GM12872 (cell line): ENCODE results near the gene MGLL.

ENCODE experiments used
- TF ChIP-seq, protein P1 (sequence below): IDR thresholded peaks from 3 replicates; pipeline ENCODE4 v1.5.1; 2011; ENCODE audit warnings: low read depth, mild to moderate bottlenecking, low read length, moderate library complexity; ENCODE audit not compliant: insufficient read depth

Gene MGLL

DNA sequence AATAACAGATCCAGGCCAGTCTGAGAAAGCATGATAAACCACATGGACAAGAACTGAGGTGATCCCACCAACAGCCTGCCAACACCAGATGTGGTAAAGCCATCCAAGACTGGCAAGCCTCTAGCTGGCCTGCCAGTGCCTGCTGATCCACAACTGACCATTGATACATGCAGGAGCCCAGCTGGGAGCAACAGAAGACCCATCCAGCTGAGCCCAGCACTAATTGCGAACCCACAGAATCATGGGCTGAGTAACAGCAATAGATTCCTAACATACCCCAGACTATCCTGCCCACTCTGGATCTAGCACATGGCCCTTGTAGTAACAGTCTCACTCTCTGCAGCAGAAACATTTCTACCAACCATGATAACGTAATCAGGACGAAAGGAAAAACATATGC, 10.6 kb downstream of the MGLL start:
- TF ChIP-seq, protein P1, sequence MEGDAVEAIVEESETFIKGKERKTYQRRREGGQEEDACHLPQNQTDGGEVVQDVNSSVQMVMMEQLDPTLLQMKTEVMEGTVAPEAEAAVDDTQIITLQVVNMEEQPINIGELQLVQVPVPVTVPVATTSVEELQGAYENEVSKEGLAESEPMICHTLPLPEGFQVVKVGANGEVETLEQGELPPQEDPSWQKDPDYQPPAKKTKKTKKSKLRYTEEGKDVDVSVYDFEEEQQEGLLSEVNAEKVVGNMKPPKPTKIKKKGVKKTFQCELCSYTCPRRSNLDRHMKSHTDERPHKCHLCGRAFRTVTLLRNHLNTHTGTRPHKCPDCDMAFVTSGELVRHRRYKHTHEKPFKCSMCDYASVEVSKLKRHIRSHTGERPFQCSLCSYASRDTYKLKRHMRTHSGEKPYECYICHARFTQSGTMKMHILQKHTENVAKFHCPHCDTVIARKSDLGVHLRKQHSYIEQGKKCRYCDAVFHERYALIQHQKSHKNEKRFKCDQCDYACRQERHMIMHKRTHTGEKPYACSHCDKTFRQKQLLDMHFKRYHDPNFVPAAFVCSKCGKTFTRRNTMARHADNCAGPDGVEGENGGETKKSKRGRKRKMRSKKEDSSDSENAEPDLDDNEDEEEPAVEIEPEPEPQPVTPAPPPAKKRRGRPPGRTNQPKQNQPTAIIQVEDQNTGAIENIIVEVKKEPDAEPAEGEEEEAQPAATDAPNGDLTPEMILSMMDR: no peak

DNA sequence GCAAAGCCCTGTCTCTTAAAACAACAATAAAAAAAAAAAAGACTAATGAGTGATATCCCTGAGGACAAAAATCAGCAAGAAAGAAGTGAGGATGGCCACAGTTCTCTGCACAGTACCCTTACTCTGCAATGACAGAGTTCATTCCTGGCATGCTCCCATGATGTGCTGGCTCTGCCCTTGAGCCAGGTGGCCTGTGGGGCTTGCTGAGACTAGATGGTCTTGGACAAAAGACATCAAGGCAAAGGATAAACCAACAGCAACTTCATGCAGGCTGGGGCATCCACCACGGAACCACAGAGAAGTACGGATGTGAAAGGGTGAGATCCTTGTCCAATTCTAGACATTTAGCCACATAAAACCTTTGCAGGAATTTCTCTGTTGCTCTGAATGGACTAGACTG, 12.7 kb downstream of the MGLL start:
- TF ChIP-seq, protein P1: no peak

DNA sequence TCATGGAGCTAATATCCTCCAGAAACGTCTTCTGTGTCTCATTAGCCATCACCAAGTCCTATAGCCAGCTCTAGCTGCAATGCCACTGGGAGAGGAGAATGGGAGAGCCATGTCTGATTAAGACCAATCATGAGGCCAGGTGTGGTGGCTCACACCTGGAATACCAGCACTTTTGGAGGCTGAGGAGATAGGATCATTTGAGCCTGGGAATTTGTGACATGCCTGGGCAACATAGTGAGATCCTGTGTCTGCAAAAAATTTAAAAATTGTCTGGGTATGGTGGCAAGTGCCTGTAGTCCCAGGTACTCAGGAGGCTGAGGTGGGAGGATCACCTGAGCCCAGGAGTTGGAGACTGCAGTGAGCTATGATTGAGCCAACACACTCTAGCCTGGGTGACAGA, 13.1 kb downstream of the MGLL start:
- TF ChIP-seq, protein P1: no peak

DNA sequence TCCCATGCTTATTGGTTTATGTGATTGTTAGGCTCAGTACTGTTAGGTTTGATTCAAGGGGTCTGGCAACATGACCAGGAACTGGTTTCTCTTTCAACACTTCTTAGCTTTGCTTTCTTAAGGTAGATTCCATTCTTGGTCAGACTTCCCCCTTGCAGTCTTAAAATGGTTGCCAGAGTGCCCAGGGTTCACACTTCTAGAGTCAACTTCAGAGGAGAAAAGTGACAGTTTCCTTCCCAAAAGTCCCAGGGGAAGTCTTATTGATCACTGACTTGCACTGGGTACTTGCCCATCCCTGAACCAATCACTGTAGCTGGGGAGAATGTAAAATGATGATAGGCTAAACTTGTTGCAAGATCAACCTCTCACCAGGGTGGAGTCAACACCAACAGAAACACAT, 14.1 kb downstream of the MGLL start:
- TF ChIP-seq, protein P1: no peak

DNA sequence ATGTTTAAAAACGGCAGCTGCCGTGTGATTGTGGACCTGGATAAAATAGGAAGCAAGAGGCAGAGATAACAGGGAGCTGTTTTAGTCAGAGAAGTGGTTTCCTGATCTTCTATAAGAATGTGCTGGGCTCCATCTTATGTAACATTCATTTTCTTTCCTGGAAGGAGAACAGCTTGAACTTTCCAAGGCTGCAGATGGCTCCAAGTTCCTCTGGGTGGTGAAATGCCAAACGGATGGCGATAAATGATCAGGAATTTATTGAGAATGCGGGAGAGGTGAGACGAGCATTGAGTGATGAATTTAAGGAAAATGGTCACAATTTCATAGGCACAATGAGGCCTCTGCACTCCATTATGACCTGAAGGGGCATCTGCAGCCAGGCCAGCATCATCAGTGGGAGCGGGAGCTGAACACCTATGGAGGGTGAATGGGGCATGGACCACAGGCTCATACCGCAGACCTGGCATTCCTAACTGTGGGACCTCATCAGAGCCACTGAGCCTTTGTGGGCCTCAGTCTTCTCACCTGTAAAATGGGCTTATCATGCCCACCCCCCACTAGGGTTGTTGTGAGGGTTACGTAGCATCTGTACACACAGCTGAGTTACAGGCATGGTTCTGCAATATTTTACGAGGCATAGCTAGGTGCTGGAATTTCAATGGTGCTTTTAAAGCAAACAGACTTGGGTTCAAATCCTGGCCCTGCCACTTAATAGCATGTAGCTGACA, 17.1 kb downstream of the MGLL start:
- TF ChIP-seq, protein P1: no peak

DNA sequence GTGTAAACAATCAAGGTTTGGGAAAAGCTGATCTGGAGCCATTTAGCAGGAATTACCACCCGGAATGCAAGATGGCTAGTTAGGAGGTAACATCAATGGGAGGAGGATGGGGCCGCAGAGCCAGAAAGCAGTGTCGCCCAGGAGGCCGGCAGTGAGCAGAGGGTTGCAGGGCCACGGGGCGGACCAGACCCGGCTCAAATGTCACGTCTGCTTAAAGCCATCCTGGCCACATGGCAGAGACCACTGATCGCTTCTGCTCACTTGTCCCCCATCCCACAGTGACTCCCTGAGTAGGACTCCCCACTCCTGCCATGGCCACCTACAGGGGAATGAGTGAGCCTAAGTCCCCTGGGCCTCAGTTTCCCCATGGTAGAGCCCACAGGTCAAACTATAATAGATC, 18.2 kb downstream of the MGLL start:
- TF ChIP-seq, protein P1: no peak

DNA sequence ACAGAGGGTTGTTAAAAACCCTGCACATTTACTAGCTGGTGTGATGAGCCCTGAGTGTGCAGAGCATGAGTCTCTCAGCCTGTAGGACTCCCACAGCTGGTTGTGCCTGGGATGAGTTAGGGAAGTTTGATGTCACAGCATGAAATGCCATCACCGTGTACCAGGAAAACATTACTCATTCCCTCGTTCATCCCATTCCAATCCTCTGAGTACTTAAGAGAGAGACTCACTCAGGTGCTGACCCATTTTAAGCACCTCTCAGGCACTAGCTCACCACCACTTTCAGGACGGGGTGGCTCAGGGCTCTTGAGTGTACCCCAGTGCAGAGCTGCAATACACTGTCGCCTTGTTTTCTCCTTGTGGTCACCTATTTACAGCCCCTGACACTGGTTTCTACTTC, 18.7 kb downstream of the MGLL start:
- TF ChIP-seq, protein P1: no peak

DNA sequence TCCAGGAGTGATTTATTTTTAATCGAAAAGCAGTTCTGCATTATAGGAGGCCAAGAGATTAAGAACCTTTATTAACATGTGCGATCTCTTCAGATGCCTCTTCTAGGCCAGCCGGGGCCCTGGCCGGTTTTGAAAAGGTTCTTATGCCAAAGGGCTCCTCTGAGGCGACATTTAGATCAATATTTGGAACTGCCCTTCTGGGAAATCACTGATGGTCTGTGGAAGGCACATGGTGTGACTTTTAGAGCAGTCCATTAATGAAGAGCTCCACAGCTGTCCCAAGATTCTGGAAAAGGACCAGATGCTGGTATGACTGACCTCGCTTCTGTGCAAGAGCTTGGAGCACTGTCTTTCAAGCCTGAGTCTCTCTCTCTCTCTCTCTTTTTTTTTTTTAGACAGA, 19.7 kb downstream of the MGLL start:
- TF ChIP-seq, protein P1: no peak
